ENCODE data around the gene PUM1. TPM values are rescaled to one million over a fixed set of nuclear protein-coding genes. Genes with fewer than 3 reads are reported as not detected.
"Not testable (repeated sequence)": the region's sequence is repeated elsewhere in the genome, so short reads cannot be mapped to it uniquely, and the experiment has no call there.

The PUM1 gene
- total and polyA plus RNA-seq, 5 experiments from 2014 or later, result 94.0 to 189 (median 126) TPM

DNA sequence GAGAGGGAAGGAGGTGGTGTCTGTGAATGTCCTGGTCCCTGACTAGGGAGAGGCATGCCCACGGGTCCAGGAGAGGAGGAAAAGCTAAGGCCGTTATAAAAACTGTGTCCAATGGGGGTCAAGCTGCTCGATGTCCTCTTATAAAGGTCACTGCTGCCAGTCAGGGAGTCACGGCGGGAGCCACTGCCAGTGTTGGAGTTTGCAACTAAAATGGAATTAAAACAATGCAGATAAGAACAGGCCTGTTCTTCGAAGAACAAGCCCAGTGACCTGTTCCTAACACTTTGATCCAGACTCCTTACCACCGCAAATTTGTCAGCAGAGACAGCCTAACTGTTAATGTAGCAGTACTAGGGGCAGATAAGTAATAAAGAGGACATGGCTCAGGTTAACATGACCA, 100.8 kb downstream of the PUM1 start:
- ATAC-seq (no peak), DNase-seq (no peak)
- H3K4me1 Mint-ChIP-seq, result peaks cover 0 to 22% (median 7%) of the 10 kb centered on the region in 4 donors
- H3K27ac Mint-ChIP-seq, result peak overlapping the region in 3 of 10 donors; percentile 5 to 39 (median 15)
- H3K36me3 Mint-ChIP-seq, result peaks cover 6 to 98% (median 25%) of the 10 kb centered on the region in 3 donors
- no peaks in the 10 kb centered on the region for H3K27me3 Mint-ChIP-seq
- no peaks in the 10 kb centered on the region for H3K9me3 Mint-ChIP-seq
- POLR2A ChIA-PET, result no interaction called here
- H3K4me3 Mint-ChIP-seq, result no peak overlapping the region

DNA sequence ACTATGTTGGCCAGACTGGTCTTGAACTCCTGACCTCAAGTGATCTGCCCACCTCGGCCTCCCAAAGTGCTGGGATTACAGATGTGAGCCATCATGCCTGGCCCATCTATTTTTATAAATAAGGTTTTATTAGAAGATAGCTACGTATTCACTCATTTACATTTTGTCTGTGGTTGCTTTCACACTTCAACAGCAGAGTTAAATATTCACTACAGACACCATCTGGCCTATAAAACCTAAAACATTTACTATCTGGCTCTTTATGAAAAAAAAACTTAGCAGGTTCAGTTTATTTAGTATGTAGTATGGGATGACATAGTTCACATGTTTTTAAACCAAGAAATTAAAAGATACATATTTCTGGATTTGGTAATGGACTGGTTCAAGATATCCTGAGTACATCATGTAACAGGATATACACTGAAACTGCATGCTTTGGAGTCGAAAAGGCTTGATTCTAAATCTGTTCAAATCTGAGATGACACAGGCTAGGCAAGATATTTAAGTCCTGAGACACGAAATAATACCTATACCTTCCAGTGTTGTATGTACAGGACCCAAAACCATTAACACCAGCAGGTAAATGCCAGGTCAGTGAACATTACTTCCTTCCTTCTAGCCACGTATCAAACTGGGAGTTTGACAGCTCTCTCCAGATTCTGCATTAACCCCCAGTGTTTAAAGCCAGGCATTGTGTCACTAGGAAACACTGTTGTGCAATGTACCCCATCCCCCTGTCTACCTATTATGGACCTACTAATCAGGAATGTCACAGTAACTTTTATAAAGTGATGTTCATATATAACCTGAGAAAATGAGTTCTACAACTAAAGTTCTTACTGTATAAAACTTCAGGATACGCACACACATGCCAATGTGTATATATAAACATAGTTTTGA, 102.7 kb downstream of the PUM1 start:
- DNase-seq (no peak), ATAC-seq (no peak)
- Mint-ChIP-seq H3K4me3 (no peak overlapping the region), H3K36me3 (peaks cover 6 to 97% (median 21%) of the 10 kb centered on the region in 3 donors), H3K27me3 (no peaks in the 10 kb centered on the region), H3K27ac (peak overlapping the region in 4 of 10 donors; percentile 5 to 73 (median 34)), H3K9me3 (no peaks in the 10 kb centered on the region), H3K4me1 (peaks cover 10 to 23% (median 11%) of the 10 kb centered on the region in 4 donors)
- POLR2A ChIA-PET, result no interaction called here

DNA sequence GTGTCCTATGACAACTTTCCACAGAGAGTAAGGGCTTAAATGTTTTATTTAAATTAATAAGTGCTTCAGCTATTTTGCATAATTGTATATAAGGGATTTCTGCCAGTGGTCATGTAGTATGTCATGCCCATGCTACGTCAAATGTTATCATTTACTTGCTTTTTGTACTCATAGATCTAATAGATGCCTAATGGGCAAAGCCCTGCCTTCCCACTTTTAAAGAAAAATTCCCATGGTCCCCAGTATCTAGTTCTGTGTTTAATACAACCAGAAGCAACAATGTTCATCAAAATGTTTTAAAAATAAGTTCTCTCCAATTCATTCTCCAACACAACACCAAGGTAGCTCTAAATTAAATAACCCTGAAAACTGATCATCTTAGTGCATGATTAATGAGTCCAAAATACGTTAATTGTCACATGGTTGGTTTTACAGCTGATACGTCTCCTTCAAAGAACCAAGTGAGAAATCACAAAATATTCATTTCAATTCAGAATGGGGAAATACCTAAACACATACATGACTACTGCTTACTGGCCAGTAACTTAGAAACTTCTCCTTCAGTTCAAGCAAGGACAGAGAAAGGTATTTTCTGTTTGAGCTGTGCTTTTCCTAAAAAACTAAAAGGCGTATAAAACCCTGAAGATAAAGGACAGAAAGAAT, 107.8 kb downstream of the PUM1 start:
- H3K36me3 Mint-ChIP-seq, result peaks cover 0 to 88% (median 20%) of the 10 kb centered on the region in 3 donors
- no peaks in the 10 kb centered on the region for H3K27me3 Mint-ChIP-seq

DNA sequence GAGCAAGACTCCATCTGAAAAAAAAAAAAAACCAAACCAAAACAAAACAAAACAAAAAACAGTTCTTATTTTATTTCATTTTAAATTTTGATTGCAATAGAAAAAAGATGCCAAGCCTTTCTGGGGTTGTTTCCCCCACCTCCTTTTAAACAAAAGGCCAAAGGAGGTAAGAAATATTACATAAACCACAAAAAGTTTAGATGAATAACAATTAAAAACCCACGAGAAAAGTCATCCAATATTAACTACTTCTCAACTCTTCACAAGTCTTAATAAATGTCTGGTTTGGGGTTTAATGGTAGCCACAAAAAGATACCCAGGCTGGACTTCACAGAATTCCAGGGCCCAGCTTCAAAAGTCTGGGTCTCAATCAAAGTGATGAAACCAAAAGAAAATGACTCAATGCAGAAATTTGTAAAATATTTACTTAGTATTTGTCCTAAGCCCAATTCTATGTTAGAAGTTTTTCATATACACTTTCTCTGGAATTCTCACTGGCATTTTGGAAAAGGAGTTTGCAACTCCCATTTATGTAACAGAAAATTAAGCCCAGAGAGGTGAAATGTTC, 110.0 kb downstream of the PUM1 start:
- Mint-ChIP-seq H3K27me3 (no peaks in the 10 kb centered on the region), H3K27ac (peak overlapping the region in 1 of 10 donors; percentile 26), H3K4me1 (peaks cover 21 to 38% (median 28%) of the 10 kb centered on the region in 4 donors), H3K36me3 (peaks cover 6 to 90% (median 30%) of the 10 kb centered on the region in 3 donors), H3K4me3 (no peak overlapping the region), H3K9me3 (no peaks in the 10 kb centered on the region)
- no peak for ATAC-seq
- POLR2A ChIA-PET, result no interaction called here
- no peak for DNase-seq

More for the DNA sequence above, 107.8 kb downstream of the PUM1 start:
- Mint-ChIP-seq H3K9me3 (no peaks in the 10 kb centered on the region), H3K4me3 (no peak overlapping the region), H3K27ac (peak overlapping the region in 6 of 10 donors; percentile 4 to 61 (median 15)), H3K4me1 (peaks cover 13 to 36% (median 20%) of the 10 kb centered on the region in 4 donors)
- no peak for ATAC-seq
- DNase-seq, result no peak
- POLR2A ChIA-PET, result no interaction called here

DNA sequence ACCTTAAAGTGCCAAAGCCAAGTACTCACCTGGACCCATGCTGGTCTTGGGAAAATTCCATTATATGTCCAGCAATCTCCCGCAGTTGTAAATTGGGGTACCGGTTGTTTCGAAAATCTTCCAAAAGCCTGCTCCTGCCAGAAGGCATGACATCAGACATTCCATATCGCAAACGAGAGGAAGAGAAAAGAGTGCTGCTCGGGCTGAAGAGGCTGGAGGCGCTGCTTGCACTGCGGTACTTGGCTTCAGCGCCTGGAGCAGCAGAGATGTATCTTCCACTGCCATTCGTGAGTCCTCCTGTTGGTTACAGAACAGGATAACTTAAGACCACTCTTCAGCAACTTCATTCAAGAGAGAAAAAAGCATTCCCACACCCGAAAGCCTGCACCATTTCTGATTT, 111.8 kb downstream of the PUM1 start:
- H3K36me3 Mint-ChIP-seq, result peaks cover 6 to 88% (median 32%) of the 10 kb centered on the region in 3 donors
- peak overlapping the region in 1 of 10 donors; percentile 40 for H3K27ac Mint-ChIP-seq
- H3K27me3 Mint-ChIP-seq, result no peaks in the 10 kb centered on the region
- POLR2A ChIA-PET, result no interaction called here
- no peaks in the 10 kb centered on the region for H3K9me3 Mint-ChIP-seq
- DNase-seq (no peak), ATAC-seq (no peak)
- H3K4me3 Mint-ChIP-seq, result no peak overlapping the region
- H3K4me1 Mint-ChIP-seq, result peaks cover 15 to 34% (median 22%) of the 10 kb centered on the region in 4 donors

DNA sequence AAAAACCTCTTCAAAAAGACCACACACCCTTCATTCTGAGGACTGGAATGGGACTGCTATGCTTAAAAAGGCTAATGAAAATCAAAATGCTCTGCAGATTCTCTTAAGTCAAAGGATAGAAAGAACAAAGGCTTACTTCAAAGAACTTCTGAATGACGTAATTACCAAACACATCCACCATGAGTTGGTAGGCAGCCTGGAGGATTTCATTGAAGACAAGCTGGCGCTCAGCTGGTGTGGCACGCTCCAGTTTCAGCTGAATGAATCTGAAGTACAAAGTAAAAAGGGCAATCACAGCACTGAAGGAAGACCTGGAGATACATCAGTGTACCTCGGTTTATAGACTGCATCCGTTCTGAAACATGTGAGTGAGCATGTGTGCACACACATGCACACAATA, 113.4 kb downstream of the PUM1 start:
- peak in 5 of 10 donors; percentile 15 to 50 (median 23) for DNase-seq
- Mint-ChIP-seq H3K27ac (peak overlapping the region; percentile 14 to 80 (median 60)), H3K4me3 (peak overlapping the region in 1 of 10 donors; percentile 45), H3K9me3 (no peaks in the 10 kb centered on the region), H3K4me1 (peaks cover 15 to 29% (median 22%) of the 10 kb centered on the region in 4 donors), H3K27me3 (no peaks in the 10 kb centered on the region), H3K36me3 (peaks cover 6 to 90% (median 32%) of the 10 kb centered on the region in 3 donors)
- peak; percentile 62 to 87 for ATAC-seq
- POLR2A ChIA-PET, result no interaction called here

DNA sequence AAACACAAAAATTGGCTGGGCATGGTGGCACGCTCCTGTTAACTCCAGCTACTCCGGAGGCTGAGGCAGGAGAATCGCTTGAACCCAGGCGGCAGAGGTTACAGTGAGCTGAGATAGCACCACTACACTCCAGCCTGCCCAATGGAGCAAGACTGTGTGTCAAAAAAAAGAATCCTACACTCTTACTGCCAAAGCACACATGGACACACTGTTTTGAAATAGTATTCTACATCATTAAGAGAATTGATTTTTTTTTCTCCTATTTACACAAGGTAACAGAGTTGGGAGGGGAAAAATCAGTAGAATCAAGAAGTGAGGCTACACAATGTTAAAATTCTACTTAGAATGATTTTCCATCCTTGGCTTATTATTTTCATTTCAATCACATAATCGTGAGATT, 114.8 kb downstream of the PUM1 start:
- no peak for ATAC-seq
- Mint-ChIP-seq H3K4me1 (peaks cover 15 to 27% (median 22%) of the 10 kb centered on the region in 4 donors), H3K36me3 (peaks cover 6 to 91% (median 32%) of the 10 kb centered on the region in 3 donors), H3K27me3 (no peaks in the 10 kb centered on the region), H3K27ac (no peak overlapping the region), H3K9me3 (no peaks in the 10 kb centered on the region), H3K4me3 (no peak overlapping the region)
- POLR2A ChIA-PET, result no interaction called here
- DNase-seq, result no peak

DNA sequence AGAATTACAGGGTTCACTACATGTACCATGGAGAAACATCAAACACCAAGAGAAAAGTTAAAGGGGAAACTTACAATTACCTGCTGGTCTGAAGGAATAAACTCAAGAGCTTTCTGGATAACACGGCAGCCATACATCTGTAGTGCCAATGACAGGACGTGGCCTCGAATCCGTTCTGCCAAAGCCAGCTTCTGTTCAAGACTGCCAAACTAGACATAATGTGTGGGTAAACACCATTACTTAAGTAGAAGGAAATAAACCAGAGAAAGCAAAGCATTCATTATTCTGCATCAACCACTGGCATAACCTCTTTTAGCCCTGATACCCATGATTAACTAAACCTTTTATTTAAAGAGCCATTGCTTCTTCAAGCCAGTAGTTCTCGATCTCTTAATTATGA, 115.5 kb downstream of the PUM1 start:
- POLR2A ChIA-PET, result no interaction called here
- Mint-ChIP-seq H3K36me3 (peaks cover 10 to 96% (median 32%) of the 10 kb centered on the region in 3 donors), H3K4me1 (peaks cover 17 to 27% (median 22%) of the 10 kb centered on the region in 4 donors), H3K9me3 (no peaks in the 10 kb centered on the region), H3K27ac (peak overlapping the region in 2 of 10 donors; percentile 7 to 69), H3K4me3 (no peak overlapping the region), H3K27me3 (no peaks in the 10 kb centered on the region)
- ATAC-seq (no peak), DNase-seq (no peak)

DNA sequence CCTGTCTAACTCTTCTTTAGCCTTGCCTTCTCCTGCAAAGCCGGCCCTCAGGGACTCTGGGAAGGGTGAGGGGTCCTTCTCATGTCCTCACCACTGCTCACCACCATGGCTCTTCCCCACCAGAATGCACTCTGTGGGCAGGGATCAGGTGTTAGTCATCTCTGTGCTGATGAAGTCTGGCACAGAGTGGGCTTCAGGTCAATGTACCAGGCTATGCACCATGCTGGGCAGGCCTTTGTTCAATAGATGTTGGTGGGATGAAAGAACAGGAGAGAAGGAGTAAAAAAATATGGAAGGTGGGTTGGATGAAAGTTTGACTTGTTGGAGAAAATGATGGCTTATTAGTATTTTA, 116.1 kb downstream of the PUM1 start:
- Mint-ChIP-seq H3K27ac (peak overlapping the region in 1 of 10 donors; percentile 7), H3K4me1 (peaks cover 17 to 25% (median 22%) of the 10 kb centered on the region in 4 donors), H3K36me3 (peaks cover 10 to 96% (median 32%) of the 10 kb centered on the region in 3 donors)
- DNase-seq, H3K27me3 Mint-ChIP-seq, ATAC-seq, H3K9me3 Mint-ChIP-seq, POLR2A ChIA-PET, H3K4me3 Mint-ChIP-seq: not testable (repeated sequence)

DNA sequence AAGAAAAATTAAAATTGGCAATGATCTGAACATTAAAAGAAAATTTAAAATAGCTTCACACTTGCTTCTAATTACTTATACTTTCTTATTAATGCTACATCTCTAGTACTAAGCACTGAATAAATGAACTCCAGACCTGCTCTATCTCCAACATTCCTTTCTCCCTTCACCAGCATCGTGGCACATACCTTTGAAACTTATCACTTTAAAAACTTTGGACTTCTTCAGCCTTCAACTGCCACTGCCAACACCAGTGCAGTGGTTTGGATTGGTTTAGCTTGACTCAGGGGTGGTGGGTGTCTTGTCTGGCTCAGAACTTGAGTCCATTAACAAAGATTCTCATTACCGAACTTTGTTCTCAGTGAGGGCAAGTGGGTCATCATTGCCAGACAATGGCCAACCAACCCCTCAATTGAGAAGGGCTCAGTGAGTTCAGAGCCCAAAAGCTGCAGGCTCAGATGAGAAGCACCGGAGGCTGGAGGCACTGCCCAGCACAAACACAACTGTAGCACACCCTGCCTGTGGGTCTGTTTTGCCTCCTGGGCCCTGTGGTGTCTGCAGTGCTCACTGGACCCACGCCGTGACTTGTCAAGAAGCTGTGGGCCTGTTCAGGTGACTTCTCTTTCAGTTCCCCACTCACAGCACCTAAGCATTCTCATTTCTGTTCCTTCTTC, 116.6 kb downstream of the PUM1 start:
- Mint-ChIP-seq H3K4me1 (peaks cover 17 to 25% (median 22%) of the 10 kb centered on the region in 4 donors), H3K27ac (peak overlapping the region in 4 of 10 donors; percentile 28 to 75 (median 36)), H3K36me3 (peaks cover 10 to 96% (median 30%) of the 10 kb centered on the region in 3 donors), H3K4me3 (peak overlapping the region in 1 of 10 donors; percentile 10)
- H3K9me3 Mint-ChIP-seq, POLR2A ChIA-PET, ATAC-seq, DNase-seq, H3K27me3 Mint-ChIP-seq: not testable (repeated sequence)

DNA sequence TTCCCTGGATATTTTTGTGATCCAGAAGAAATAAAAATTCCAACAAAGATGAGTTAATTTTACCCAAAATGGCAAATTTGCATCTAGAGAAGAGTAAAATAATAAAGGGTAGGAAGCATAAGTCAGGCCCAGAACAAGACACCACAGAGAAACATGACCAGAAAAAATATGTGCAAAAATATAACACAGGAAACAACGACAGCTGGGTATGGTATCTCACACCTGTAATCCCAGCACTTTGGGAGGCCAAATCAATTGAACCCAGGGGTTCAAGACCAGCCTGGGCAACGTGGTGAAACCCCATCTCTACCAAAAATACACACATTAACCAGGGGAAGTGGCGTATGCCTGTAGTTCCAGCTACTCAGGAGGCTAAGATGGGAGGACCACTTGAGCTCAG, 117.2 kb downstream of the PUM1 start:
- no peak for ATAC-seq
- POLR2A ChIA-PET, result no interaction called here
- DNase-seq, result no peak
- Mint-ChIP-seq H3K4me3 (no peak overlapping the region), H3K27me3 (no peaks in the 10 kb centered on the region), H3K27ac (peak overlapping the region in 8 of 10 donors; percentile 18 to 83 (median 51)), H3K9me3 (no peaks in the 10 kb centered on the region), H3K4me1 (peaks cover 16 to 21% (median 19%) of the 10 kb centered on the region in 4 donors), H3K36me3 (peaks cover 10 to 96% (median 24%) of the 10 kb centered on the region in 3 donors)

DNA sequence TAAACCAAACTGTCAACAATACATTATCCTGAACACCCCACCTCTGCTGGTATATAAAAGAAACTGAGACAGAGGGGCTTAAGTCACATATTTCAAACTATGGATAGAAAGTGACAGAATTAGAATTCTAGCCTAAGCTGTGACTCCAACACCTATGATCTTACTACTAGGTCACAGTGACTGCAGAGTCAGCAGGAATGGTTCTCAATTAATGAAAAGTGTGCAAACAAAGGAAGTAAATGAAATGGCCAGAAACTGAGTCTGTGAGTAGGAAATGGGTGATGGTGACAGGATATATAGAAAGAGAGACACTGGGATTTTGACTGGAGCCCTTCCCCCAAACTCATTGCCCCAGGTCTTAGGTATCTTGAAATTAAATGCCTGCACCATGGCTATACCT, 118.3 kb downstream of the PUM1 start:
- Mint-ChIP-seq H3K4me1 (peaks cover 10 to 14% (median 12%) of the 10 kb centered on the region in 4 donors), H3K4me3 (no peak overlapping the region), H3K27ac (peak overlapping the region in 4 of 10 donors; percentile 21 to 64 (median 45)), H3K9me3 (no peaks in the 10 kb centered on the region), H3K27me3 (no peaks in the 10 kb centered on the region), H3K36me3 (peaks cover 7 to 94% (median 18%) of the 10 kb centered on the region in 3 donors)
- ATAC-seq (no peak), DNase-seq (no peak)
- POLR2A ChIA-PET, result no interaction called here
